ENCODE data around the gene GSTM1.
A peak's percentile ranks its signal among the peaks of the same experiment; 100 is the strongest.
"Not testable (repeated sequence)": the region's sequence is repeated elsewhere in the genome, so short reads cannot be mapped to it uniquely, and the experiment has no call there.

GSTM1 gene

DNA sequence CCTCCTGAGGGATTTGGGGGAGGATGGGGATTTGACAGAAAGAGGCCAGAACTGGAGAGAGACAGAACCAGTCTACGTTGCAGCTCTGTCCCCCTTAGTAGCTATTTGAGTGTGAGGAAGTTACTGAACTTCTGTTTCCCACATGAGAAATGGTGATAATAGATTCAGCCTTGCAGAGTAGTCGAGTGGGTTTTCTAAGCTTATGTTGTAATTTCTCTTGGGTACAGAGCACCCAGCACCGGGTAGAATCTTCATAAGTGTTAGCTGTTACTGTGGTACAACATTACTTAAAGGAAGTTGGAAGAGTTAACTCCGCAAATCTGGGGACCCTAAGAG, 27.0 kb upstream of the GSTM1 start:
- DNase-seq, result not testable (repeated sequence)

DNA sequence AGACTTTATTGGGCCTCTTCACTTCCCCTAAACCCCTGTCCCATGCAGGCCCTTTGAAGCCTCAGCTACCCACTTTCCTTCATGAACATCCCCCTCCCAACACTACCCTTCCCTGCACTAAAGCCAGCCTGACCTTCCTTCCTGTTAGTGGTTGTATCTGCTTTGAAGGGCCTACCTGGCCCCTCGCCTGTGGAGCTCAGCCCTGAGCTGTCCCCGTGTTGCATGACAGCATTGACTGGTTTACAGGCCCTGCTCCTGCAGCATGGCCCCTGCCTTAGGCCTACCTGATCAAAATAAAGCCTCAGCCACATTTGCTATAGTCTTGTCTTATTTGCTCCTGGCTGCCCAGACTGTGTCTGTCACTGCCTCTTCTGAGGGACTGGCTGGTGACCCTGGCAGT, 26.2 kb upstream of the GSTM1 start:
- no peak for DNase-seq

DNA sequence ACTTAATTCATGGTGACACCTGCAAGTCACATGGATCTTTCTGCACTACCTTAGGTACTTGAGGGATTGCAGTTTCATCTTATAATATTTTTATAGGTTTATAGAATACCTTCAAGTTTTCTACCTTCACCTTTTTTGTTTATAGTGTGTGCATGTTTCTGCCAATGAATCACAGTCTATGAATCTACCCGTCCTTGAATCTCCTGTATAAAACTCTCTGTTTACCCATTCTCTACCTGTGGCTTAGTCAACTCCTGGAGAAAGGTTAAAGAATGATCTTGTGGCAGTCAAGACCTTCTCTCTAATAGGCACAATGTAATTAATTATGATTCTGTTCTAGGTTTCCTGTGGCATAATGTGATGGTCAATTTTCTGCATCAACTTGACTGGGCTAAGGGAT, 22.9 kb upstream of the GSTM1 start:
- no peak for DNase-seq

DNA sequence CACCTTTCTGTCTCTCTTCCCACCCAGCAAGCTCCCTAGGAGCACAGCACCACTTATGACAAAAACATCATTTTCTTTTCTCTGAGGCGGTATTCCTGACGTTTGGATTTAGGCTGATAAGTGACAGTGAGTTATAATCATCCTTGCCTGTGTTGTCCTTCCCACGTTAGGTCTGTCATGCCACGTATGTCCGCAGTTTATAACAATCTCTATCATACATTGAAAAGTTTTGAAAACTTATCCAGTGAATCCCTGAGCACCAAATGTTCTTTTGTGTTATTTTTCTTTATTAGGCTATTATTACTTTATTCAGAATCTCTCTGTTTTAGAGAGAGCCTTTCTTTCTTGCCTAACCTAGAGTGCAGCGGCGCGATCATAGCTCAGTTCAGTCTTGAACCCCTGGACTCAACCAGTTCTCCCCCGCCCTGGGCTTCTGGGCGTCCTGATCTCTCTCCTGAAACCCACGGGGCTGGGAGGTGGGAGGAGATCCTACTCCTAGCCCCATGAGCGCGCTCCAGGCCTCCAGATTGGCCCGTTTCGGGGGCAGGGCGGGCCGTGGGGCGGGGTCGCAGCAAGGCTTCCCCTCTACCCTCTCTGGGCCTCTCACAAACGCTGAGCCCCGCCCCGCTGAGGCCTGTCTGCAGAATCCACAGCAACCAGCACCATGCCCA, 20.0 kb upstream of the GSTM1 start, which contains the start of gene GSTM2:
TSS of gene GSTM2 (plus strand) at position 606 of the 671 bp plus-strand sequence. CDS start at position 665, 59 bp downstream.
- peak; percentile 22 for DNase-seq

DNA sequence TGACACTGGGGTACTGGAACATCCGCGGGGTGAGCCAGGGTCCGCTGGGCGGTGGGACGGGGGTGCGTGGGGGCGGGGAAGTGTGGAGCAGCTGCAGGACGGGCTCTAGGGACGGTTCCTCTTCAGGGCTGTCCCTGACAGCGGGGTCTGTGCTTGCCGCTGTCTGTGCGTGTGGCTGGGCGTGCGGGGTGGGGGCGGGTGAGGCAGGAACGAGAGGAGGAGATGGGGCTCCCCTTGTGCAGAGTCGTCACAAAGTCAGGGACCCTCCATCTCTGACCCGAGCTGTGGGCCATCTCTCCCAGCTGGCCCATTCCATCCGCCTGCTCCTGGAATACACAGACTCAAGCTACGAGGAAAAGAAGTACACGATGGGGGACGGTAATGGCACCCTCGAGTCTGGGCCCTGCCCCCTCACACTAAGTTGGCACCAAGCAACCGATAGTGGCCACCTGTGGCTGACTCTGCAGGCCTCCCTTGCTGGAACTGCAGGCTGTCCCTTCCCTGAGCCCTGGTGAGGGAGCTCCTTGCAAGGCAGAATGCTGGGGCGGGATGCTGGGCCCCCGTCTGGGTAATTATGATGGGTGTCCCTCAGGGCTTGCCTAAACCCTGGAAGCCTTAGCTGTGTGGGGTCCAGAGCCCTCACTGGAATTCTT, 19.4 kb upstream of the GSTM1 start:
- no peak for DNase-seq

DNA sequence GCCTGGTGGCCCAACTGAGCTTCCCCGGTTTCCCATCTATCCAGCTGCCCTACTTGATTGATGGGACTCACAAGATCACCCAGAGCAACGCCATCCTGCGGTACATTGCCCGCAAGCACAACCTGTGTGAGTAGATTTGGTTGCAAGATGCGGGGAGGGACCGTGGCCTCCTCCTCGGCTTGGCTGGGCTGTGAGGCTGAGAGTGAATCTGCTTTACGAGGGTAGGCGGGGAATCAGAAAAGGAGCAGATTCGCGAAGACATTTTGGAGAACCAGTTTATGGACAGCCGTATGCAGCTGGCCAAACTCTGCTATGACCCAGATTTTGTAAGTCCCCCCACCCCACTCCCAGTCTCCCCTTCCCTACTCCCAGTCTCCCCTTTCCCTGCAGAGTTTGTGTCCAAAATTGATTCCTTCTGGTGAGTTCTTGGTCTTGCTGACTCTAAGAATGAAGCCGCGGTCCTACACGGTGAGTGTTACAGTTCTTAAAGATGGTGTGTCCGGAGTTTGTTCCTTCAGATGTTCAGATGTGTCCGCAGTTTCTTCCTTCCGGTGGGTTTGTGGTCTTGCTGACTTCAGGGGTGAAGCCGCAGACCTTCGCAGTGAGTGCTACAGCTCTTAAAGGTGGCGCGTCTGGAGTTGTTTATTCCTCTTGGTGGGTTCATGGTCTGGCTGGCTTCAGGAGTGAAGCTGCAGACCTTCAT, 18.2 kb upstream of the GSTM1 start:
- no peak for DNase-seq

DNA sequence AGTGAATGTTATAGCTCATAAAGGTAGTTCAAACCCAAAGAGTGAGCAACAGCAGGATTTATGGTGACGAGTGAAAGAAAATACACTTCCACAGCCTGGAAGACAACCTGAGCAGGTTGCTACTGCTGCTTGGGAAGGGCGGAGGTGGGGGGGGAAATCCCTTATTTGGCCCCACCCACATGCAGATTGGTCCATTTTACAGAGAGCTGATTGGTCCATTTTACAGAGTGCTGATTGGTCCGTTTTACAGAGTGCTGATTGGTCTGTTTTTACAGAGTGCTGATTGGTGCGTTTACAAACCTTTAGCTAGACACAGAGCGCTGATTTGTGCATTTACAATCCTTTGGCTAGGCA, 17.7 kb upstream of the GSTM1 start:
- not testable (repeated sequence) for DNase-seq

DNA sequence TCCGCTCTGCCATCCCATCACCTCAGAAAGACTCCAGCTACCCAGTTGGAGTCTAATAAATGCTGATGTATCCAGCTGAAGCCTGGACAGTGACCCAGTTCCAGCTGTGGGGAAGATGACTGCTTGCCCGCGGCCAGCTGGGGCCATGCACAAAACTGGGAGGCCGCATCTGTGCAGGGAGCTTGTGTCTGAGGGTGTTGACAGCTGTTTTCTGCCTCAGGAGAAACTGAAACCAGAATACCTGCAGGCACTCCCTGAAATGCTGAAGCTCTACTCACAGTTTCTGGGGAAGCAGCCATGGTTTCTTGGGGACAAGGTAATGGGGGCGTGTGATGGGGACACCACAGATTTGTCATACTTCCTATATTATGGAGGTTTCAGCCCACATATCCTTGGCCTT, 16.6 kb upstream of the GSTM1 start:
- DNase-seq, result no peak

DNA sequence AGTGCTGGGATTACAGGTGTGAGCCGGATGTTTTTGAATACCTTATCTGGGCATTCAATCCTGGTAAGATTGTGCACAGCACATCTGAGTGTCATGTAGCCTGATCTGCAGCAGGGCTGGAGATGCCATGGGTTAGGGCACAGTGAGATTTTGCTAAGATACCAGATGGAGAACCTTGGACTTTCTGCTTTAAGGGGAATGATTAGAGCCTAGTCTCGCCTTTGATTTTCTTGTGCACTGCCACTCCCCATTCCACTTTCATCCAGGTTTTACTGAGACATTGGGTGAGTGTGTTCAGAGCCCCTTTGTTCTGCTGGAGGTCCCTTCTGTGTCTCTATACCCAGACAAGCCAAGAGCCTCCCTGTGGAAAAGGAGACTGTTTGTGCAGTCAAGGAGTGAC, 13.8 kb upstream of the GSTM1 start:
- DNase-seq, result not testable (repeated sequence)

DNA sequence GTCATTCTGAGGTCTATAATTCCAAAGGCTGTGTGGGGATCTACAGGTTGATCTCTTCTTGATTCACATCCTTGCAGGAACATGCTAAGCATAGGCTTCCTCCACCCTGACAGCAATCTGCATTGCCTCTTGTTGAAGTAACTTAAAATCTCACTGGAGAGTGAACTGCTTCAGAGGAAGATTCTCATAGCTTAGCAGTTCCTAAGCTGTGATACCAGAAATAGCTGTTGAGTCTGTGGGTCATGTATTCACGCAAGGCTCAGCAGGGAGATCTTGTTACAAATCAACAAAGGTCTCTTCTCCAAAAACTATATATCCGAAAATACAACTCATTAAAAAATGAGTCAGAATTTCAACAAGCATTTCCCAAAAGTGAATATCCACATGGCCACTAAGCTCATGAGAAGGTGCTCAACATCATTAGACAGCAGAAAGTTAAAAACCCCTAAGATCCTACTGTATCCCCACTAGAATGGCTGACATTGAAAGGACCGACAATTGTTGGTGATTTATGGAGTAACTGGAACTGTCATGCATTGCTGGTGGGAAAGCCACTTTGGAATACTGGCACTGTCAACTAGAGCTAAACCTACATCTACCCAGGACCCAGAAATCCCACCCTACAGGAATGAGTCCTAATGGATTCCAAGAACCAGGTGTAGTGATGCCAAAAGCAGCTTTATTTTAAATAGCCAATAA, 10.8 kb upstream of the GSTM1 start:
- not testable (repeated sequence) for DNase-seq

DNA sequence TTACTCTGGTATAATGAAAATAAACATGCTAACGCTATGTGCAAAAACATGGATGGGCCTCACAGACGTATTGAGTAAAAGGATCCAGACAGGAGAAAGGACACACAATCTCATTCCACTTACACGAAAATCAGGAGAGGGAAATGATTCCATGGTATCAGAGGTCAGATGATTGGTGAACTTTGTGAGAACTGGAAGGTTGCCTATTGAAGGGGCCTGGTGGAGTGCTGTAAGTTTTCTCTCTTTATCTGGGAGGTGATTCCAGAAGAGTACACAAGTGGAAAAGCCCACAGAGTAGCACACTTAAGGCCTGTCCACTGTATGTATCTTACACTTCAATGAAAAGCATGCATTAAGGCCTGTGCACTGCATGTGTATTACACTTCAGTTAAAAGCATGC, 10.2 kb upstream of the GSTM1 start:
- DNase-seq, result no peak

DNA sequence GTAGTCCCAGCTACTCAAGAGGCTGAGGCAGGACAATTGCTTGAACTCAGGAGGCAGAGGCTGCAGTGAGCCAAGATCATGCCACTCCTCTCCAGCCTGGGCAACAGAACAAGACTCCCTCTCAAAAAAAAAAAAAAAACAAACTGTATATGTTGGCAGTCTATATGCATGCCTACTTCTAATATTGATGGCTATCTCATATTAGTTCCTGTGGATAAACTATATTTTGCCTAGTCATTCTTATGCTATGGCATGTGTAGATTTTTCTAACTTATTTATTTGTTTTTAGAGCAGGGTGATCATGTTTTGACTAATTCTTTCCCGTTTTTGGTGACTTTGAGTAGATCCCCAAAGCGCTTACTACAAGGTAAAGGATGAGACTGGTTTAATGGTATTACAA, 9.0 kb upstream of the GSTM1 start:
- DNase-seq, result not testable (repeated sequence)

DNA sequence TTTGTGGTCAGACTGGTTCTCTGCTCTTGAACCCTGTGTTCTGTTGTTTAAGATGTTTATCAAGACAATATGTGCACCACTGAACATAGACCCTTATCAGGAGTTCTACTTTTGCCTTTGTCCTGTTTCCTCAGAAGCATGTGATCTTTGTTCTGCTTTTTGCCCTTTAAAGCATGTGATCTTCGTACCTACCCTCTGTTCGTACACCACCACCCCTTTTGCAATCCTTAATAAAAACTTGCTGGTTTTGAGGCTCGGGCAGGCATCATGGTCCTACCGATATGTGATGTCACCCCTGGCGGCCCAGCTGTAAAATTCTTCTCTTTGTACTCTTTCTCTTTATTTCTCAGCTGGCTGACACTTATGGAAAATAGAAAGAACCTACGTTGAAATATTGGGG, 2.8 kb upstream of the GSTM1 start:
- DNase-seq, result not testable (repeated sequence)

DNA sequence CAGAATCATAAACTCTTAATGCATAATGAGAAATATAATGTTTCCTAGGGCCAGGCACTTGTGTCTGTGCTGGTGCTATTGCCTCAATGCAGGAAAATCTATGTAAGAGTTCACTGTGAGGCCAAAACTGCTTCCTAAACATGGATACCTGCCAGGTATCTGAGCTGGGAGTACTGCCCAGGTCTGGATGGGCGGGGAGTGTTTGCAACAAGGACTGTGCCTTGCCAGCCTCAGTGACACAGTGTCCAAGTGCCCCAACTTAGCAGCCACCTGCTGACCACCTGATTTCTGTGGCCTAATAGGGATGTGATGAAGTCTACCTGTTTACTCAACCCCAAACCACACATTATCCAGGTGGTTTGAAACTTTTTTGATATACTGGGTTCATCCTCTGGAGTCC, 2.2 kb upstream of the GSTM1 start:
- not testable (repeated sequence) for DNase-seq

DNA sequence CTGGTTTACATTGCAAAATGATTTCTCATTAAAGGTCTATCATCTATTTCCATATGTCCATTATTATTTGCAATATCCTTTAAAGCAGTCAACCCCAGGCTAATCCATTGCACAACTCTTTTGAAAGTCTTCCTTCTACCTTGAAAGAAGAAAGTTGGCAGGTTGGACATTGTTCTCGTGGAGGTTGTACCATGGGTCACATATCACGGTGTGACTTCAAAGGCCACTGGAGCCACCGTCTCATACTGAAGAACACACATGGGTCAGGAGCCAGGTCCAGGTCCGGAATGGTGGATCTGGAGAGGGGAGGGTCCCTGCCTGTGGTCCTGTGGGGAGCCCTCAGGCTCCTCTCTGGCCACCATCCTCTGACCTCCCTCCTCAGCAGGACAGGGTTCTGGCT, 1.7 kb upstream of the GSTM1 start:
- not testable (repeated sequence) for DNase-seq

DNA sequence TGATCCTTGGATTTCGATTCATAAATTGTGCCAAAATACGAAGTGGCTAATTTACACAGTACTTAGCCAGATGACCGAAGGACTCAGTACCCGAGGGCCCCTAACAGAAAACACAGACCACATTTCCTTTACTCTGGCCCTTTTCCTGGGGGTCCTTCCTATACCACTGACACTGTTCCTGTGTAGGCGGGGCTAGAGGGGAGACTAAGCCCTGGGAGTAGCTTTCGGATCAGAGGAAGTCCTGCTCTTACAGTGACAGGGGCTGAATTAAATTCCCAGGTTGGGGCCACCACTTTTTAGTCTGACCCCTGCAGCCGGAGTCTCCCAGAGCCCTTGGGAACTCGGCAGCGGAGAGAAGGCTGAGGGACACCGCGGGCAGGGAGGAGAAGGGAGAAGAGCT, 508 bp upstream of the GSTM1 start:
- DNase-seq, result not testable (repeated sequence)

DNA sequence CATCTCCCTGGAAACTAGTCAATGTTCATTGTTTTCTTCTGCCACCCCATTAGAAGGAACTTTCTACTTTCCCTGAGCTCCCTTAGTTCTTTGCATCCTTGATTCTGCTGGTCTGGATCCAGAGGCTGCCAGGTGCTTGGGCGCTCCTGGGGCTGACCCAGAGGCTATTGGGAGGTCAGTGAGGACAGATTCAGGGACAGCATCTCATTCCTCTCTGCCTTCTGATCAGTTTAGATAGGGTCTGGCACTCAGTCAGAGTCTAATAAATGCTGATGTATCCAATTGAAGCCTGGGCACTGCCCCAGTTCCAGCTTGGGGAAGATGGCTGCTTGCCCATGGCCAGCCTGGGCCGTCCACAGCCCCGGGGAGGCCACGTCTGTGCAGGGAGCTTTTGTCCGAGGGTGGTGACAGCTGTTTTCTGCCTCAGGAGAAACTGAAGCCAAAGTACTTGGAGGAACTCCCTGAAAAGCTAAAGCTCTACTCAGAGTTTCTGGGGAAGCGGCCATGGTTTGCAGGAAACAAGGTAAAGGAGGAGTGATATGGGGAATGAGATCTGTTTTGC, 2.3 kb downstream of the GSTM1 start:
- no peak for DNase-seq

DNA sequence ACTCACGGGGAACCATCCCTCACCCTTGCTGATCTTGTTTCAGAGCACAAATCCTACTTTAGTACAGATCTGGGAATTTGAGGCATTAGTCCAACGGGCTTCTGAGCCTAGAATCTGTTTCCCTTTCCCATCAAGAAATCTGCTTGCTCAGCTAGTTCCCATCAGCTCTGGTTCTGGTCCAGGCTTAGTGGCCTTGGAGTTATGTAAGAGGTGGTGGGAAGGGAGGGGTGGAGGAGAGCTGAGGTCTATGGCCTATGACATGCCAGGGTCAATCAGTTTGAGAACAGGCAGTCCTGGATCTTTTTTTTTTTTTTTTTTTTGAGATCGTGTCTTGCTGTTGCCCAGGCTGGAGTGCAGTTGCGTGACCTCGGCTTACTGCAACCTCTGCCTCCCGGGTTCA, 4.1 kb downstream of the GSTM1 start:
- DNase-seq, result no peak

DNA sequence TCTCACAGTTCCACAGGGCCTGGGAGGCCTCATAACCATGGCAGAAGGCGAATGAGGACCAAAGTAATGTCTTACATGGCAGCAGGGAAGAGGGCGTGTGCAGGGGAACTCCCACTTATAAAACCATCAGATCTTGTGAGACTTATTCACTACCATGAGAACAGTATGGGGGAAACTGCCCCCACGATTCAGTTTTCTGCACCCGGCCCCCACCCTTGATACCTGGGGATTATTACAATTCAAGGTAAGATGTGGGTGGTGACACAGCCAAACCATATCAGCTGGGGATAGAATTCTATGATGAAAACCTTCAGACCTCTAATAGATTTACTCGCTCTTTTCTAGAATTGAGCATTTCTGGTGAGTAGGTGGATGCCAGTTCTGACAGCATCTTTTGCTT, 6.8 kb downstream of the GSTM1 start:
- DNase-seq, result not testable (repeated sequence)

DNA sequence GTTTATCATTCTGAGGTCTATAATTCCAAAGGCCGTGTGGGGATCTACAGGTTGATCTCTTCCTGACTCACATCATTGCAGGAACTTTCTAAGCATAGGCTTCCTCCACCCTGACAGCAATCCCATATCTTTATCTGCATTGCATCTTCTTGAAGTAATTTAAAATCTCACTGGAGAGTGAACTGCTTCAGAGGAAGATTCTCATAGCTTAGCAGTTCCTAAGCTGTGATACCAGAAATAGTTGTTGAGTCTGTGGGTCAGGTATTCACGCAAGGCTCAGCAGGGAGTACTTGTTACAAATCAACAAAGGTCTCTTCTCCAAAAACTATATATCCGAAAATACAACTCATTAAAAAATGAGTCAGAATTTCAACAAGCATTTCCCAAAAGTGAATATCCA, 7.5 kb downstream of the GSTM1 start:
- not testable (repeated sequence) for DNase-seq

DNA sequence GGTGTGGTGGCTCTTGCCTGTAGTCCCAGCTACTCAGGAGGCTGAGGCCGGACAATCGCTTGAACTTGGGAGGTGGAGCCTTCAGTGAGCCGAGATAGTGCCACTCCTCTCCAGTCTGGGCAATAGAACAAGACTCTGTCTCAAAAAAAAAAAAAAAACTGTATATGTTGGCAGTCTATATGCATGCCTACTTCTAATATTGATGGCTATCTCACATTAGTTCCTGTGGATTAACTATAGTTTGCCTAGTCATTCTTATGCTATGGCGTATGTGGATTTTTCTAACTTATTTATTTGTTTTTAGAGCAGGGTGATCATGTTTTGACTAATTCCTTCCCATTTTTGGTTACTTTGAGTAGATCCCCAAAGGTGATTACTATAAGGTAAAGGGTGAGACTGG, 9.4 kb downstream of the GSTM1 start:
- DNase-seq, result no peak

DNA sequence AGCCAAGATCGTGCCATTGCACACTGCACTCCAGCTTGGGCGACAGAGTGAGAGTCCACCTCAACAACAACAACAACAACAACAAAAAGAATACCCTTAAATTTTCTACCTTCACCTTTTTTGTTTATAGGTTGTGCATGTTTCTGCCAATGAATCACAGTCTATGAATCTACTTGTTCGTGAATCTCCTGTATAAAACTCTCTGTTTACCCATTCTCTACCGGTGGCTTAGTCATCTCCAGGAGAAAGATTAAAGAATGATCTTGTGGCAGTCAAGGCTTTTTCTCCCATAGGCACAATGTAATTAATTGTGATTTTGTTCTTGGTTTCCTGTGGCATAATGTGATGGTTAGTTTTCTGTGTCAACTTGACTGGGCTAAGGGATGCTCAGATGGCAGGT, 10.2 kb downstream of the GSTM1 start:
- DNase-seq, result not testable (repeated sequence)

DNA sequence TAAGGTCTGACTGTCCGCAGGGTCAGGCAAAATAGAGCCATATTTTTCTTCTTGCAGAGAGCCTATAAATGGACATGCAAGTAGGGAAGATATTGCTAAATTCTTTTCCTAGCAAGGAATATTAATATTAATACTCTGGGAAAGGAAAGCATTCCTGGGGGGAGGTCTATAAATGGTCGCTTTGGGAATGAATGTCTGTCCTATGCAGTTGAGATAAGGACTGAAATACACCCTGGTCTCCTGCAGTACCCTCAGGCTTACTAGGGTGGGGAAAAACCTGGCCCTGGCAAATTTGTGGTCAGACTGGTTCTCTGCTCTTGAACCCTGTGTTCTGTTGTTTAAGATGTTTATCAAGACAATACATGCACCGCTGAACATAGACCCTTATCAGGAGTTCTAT, 15.3 kb downstream of the GSTM1 start:
- DNase-seq, result not testable (repeated sequence)

Measured in NCI-H446 treated with DMSO at 0.1 percent for 48 hours (cell line).